Measurements from ENCODE around the gene AQP1. TPM values are rescaled to one million over a fixed set of nuclear protein-coding genes. Genes with fewer than 3 reads are reported as not detected.

Gene AQP1
- total RNA-seq, 1 experiment from 2014 or later = 0.15 TPM

DNA sequence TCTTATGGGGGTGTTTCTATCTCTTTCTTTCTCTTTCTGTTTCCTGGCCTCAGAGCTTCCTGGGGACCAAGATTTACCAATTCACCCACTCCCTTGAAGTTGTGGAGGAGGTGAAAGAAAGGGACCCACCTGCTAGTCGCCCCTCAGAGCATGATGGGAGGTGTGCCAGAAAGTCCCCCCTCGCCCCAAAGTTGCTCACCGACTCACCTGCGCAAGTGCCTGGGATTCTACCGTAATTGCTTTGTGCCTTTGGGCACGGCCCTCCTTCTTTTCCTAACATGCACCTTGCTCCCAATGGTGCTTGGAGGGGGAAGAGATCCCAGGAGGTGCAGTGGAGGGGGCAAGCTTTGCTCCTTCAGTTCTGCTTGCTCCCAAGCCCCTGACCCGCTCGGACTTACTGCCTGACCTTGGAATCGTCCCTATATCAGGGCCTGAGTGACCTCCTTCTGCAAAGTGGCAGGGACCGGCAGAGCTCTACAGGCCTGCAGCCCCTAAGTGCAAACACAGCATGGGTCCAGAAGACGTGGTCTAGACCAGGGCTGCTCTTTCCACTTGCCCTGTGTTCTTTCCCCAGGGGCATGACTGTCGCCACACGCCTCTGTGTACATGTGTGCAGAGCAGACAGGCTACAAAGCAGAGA is 12.2 kb downstream of the AQP1 start:
- Histone ChIP-seq H3K9me3 (ENCODE audit: control insufficient read depth, low read depth, low read length) (no peaks in the 10 kb centered on the region), H3K4me2 (ENCODE audit: insufficient read depth, insufficient read length, low read length) (no peak overlapping the region), H3K9ac (ENCODE audit: extremely low read depth, insufficient read length, low read length) (no peak overlapping the region), H3T11ph (ENCODE audit: low read length) (no peak overlapping the region), H3K4me1 (ENCODE audit: insufficient read depth, low read length) (no peaks in the 10 kb centered on the region), H3K4ac (ENCODE audit: low read depth, low read length) (no peak overlapping the region), H4K5ac (ENCODE audit: insufficient read length, low read depth, low read length) (no peak overlapping the region), H2BK5ac (ENCODE audit: insufficient read length, low read length) (no peak overlapping the region), H4K20me1 (ENCODE audit: control insufficient read depth, insufficient read depth, insufficient read length) (no peaks in the 10 kb centered on the region), H2AK5ac (ENCODE audit: insufficient read length, low read length) (no peak overlapping the region), H3K56ac (ENCODE audit: insufficient read length, low read depth, low read length) (no peak overlapping the region), H2BK20ac (ENCODE audit: low read depth, low read length, poor library complexity, severe bottlenecking) (no peak overlapping the region), H4K91ac (ENCODE audit: insufficient read length, low read depth, low read length) (no peak overlapping the region), H3K79me1 (ENCODE audit: insufficient read depth, low read depth, low read length, poor library complexity, severe bottlenecking) (no peaks in the 10 kb centered on the region), H2BK15ac (ENCODE audit: low read depth, low read length) (no peak overlapping the region), H3K14ac (ENCODE audit: insufficient read depth, low read length) (no peak overlapping the region), H3K23me2 (ENCODE audit: insufficient read length, low read depth, low read length, poor library complexity, severe bottlenecking) (no peaks in the 10 kb centered on the region), H4K8ac (replicated peaks; ENCODE audit: insufficient read length, low read depth, low read length) (no peak overlapping the region), H3K18ac (ENCODE audit: insufficient read length, low read depth, low read length) (no peak overlapping the region), H3K79me2 (ENCODE audit: insufficient read depth, low read length) (no peaks in the 10 kb centered on the region), H2BK120ac (ENCODE audit: low read depth, low read length, poor library complexity, severe bottlenecking) (no peak overlapping the region), H3K27me3 (ENCODE audit: insufficient read depth, low read length) (no peaks in the 10 kb centered on the region), H3K23ac (ENCODE audit: insufficient read length, low read depth, low read length) (no peak overlapping the region), H2BK12ac (ENCODE audit: insufficient read length, low read depth, low read length) (no peak overlapping the region), H3K27ac (ENCODE audit: insufficient read length, low read depth, low read length) (no peak overlapping the region), H2AFZ (ENCODE audit: low read length) (no peak overlapping the region)
- WGBS (ENCODE audit: extremely low coverage, insufficient read length, low lambda C conversion rate) = no CpG with 5 or more reads among the region's 13 CpGs
- Mint-ChIP-seq H3K9me3 (no peaks in the 10 kb centered on the region; a peak in 1 of 5 replicates), H3K27ac (no peak overlapping the region), H3K4me1 (peaks cover 0 to 6% of the 10 kb centered on the region in 2 experiments; a peak in 2 of 4 replicates), H3K36me3 (ENCODE audit: insufficient read depth in 1 of 3, low read depth in 3 of 3) (no peaks in the 10 kb centered on the region), H3K27me3 (ENCODE audit: low read depth) (peaks cover 27% of the 10 kb centered on the region), H3K4me3 (no peak overlapping the region)
- DNase-seq = peak; percentile 22
- no peak for TF ChIP-seq CTCF (conservative IDR thresholded peaks at IDR 0.05)

Measured in H9 (cell line).